Uterine smooth muscle cell (primary cell): ENCODE results near the gene ELAVL1. TPM values are rescaled to one million over a fixed set of nuclear protein-coding genes. Genes with fewer than 3 reads are reported as not detected.

ENCODE experiments used
- total RNA-seq: library from RNA; depleted of rRNA; stranded (reverse); fragments of >200 nt; gene quantifications from 2 replicates; pipeline ENCODE4 v1.2.3, GENCODE V29; 2014

ELAVL1 gene
- total RNA-seq: 39.5 and 66.5 TPM in 2 replicates

GRCh38 chr19:8005534-8006256 is at the start of gene ELAVL1:
Gene ELAVL1, minus strand, starts transcription at chr19:8005641. Its CDS starts 13,826 bp downstream, at chr19:7991815.

GRCh38 chr19:8052464-8052859 is 47.0 kb upstream of the ELAVL1 start, which contains the start of gene CCL25:
Gene CCL25, plus strand, starts transcription at chr19:8052760. Its CDS starts 290 bp downstream, at chr19:8053050.

DNA sequence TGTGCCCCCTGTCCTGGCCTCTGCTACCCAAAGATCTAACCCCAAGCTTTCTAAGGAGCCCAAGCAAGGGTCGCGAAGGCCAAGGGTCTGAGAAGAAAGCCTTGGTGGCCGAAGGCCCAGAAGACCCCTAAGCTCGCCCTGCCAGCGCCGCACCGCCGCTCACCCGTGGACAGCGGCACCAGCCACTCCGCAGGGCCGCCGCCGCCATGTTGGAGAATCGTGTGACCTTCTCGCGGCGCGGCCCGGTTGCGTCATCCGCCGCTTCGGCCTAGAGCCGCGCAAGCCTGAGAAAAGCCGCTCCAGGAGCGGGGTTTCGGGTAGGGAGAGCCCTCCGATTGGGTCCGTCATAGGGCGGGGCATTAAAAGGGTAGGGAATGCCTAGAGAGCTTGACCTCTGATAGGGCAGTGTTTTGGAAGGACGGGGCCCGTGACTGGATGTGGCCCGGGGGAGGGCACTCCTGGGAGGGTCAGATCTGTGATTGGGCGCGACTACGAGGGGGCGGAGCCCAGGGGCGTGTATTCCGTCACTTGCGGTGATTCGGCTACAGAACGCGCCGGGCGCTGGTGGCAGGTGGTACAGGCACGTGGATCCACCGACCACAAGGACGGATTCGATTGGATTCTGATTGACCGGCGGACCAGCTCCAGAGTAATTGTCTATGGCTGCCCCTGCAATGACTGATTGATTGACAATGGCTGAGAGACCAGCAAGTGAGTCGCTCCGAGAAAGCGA is 61.8 kb downstream of the ELAVL1 start, which contains the start of gene TIMM44:
Gene TIMM44 (minus strand): TSS at position 223 of the 733 bp plus-strand sequence. CDS start 15 bp downstream, at position 208.

GRCh38 chr19:7926021-7926726 is 79.3 kb downstream of the ELAVL1 start, which contains the start of gene CTXN1:
Gene CTXN1, minus strand, starts transcription at chr19:7926135. Its CDS starts 597 bp downstream, at chr19:7925538.

GRCh38 chr19:7919610-7920518 is 85.6 kb downstream of the ELAVL1 start, which contains the start of gene SNAPC2:
Gene SNAPC2, plus strand, starts transcription at chr19:7920338. Its CDS starts 29 bp downstream, at chr19:7920367.

DNA sequence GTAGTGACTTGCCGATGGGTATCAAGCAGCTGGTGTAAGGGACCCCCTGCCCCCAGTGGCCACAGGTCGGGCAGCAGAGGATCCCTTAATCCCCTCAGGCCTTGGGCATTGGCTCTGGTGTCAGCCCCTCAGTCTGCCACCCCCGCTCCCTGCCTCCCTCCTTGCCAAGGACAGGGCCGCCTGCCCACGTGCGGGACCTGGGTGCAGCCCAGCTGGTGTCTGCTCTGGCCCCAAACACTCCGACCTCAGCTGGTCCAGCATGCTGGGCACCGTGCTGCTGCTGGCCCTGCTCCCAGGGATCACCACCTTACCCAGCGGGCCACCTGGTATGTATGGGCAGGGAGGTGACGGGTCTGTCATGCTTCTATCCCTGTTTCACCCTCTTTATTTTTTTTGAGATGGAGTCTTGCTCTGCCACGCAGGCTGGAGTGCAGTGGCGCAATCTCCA is 90.8 kb downstream of the ELAVL1 start, which contains the start of gene TGFBR3L:
Gene TGFBR3L (plus strand): TSS at position 233 of the 448 bp plus-strand sequence.

Other genes with a start within 250 kb of the ELAVL1 start
- not detected in 2 replicates for gene CLEC4M, start 242.4 kb downstream of the ELAVL1 start, total RNA-seq
- 12.3 and 23.0 TPM in 2 replicates for gene EVI5L, start 175.4 kb downstream of the ELAVL1 start, total RNA-seq
- gene PRR36, start 131.3 kb downstream of the ELAVL1 start, total RNA-seq: not detected in 2 replicates
- 9.2 and 10.7 TPM in 2 replicates for gene LRRC8E, start 117.1 kb downstream of the ELAVL1 start, total RNA-seq
- gene MAP2K7, start 101.8 kb downstream of the ELAVL1 start, total RNA-seq: 10.0 and 13.4 TPM in 2 replicates
- gene TGFBR3L, start 90.8 kb downstream of the ELAVL1 start, total RNA-seq: 0.89 and 1.00 TPM in 2 replicates
- gene SNAPC2, start 85.3 kb downstream of the ELAVL1 start, total RNA-seq: 25.8 and 35.0 TPM in 2 replicates
- gene CTXN1, start 79.5 kb downstream of the ELAVL1 start, total RNA-seq: 1.1 and 2.6 TPM in 2 replicates
- gene TIMM44, start 62.0 kb downstream of the ELAVL1 start, total RNA-seq: 53.8 and 67.4 TPM in 2 replicates
- gene CCL25, start 47.1 kb upstream of the ELAVL1 start, total RNA-seq: not detected in 2 replicates
- not detected in 2 replicates for gene FBN3, start 144.0 kb upstream of the ELAVL1 start, total RNA-seq
- 8.5 and 24.4 TPM in 2 replicates for gene CERS4, start 203.7 kb upstream of the ELAVL1 start, total RNA-seq